Activated naive CD4-positive, alpha-beta T cell treated with anti-CD3 and anti-CD28 coated beads, Interleukin-2, amount 50 U/mL, for 16 hours (primary cell): ENCODE measurements around the gene COL1A1.

ENCODE experiments used
- DNase-seq: peaks from one replicate; pipeline ENCODE4 v3.0.0-alpha.2; 2020

The COL1A1 gene

DNA sequence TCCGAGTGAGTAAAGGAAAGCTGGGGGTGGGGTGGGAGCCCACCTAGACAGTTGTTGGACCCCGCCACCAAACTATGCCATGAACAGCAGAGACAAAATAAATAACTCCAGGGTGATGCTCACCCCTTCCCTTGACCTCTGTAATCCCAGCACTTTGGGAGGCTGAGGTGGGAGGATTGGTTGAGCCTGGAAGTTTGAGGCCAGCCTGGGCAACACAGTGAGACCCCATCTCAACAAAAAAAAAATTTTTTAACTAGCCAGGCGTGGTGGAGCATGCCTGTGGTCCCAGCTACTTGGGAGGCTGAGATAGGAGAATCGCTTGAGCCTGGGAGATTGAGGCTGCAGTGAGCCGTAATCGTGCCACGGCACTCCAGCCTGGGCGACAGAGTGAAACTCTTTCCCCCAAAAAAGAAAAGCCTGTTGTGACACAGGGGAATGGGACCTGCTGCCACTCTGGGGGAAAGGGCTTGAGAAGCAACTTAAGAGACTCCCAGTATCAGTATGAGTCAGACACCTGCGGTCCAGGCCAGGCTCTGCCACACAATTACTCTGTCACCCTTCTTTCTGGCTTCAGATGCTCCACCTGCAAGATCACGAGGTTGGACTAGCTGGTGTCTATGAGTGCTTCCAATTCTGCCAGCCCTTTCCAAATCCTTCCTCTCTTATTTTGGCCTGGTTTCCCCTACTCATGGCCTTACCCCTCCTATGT lies 30.6 kb downstream of the COL1A1 start:
- no peak for DNase-seq

DNA sequence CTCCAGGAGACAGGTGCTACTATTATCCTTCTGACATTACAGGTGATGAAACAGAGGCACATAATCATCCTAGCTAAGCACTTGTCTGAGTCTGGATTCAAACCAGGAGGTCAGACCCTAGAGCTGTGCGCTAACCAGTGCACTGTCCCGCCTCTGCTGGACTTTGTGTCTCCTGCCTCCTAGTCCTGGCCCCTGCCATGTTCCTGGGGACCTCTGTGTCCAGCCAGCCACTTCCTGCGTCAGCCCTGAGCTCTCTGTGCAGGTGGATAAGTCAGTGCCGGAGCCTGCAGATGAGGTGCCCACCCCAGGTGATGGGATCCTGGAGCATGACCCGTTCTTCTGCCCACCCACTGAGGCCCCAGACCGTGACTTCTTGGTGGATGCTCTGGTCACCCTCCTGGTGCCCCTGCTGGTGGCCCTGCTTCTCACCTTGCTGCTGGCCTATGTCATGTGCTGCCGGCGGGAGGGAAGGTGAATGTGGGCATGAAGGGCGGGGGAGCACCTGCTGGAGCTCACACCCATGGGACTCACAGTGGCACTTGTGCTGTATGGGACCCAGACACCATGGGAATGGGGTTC lies 31.5 kb downstream of the COL1A1 start:
- DNase-seq = no peak

DNA sequence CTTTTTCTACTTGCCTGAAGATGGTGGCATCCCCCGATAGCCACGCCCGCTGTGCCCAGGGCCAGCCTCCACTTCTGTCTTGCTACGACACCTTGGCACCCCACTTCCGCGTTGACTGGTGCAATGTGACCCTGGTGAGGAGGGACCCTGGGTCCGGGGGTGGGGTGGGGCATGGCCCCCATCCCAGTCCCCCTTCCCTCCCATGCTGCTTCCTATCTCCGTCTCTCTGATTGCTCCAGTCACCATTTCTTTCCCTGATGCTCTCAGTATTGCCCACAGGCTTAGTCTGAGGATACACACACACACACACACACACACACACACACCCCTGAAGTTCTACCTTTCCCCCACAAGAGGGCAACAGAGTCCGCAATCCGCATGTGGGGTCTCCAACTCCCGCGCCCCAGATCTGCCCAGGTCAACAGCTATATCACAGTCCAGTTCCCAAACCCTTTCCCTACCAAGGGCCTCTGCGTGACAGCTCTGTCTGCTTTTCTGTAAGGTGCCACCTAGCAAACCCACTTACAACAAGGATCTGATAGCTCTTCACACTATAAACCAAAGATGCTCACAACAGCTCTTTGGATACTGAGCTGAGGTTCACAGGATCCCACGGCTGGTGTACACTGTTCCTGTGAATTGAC lies 32.2 kb downstream of the COL1A1 start:
- peak; percentile 50 for DNase-seq

DNA sequence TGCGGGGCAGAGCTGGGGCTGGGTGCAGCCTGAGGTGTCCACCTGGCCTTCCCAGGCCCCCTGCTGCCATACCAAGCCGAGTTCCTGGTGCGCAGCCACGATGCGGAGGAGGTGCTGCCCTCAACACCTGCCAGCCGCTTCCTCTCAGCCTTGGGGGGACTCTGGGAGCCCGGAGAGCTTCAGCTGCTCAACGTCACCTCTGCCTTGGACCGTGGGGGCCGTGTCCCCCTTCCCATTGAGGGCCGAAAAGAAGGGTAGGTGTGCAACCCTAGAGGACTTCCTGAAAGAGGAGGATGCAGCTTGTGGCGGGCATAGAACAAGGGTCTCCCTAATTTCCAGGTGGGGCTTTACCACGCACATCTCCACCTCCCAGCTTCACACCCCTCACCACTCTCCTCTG lies 33.1 kb downstream of the COL1A1 start:
- DNase-seq = no peak

DNA sequence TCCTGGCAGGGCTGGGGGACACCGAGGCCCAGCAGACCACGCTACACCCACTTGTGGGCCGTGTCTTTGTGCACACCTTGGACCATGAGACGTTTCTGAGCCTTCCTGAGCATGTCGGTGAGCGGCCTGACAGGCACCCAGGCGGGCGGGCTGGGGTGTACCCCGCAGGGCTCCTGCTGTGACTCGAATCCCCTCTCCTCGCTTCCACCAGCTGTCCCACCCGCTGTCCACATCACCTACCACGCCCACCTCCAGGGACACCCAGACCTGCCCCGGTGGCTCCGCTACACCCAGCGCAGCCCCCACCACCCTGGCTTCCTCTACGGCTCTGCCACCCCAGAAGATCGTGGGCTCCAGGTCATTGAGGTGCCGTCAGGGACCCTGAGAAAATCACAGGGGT lies 34.1 kb downstream of the COL1A1 start:
- DNase-seq = no peak

DNA sequence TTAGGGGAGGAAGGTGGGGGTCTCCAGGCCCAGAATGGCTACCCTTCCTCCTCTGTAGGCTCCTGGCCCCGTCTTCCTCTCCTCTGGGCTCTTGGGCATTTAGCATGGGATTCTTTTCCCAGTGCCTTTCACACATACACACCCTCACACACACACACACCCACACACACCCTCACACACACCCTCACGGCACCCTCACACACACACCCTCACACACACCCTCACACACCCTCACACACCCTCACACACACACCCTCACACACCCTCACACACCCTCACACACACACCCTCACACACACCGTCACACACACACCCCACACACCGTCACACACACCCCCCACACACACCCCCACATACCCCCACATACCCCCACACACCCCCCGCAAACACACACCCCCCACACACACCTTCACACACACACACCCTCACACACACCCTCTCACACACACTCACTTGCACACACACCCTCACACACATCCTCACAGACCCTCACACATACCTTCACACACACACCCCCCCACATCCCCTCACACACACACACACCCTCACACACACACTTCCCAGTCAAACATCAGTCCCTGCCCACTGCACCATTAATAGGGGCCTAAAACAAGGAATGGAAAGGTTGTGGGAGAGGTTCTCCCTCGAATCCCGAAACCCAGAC lies 34.8 kb downstream of the COL1A1 start:
- no peak for DNase-seq

DNA sequence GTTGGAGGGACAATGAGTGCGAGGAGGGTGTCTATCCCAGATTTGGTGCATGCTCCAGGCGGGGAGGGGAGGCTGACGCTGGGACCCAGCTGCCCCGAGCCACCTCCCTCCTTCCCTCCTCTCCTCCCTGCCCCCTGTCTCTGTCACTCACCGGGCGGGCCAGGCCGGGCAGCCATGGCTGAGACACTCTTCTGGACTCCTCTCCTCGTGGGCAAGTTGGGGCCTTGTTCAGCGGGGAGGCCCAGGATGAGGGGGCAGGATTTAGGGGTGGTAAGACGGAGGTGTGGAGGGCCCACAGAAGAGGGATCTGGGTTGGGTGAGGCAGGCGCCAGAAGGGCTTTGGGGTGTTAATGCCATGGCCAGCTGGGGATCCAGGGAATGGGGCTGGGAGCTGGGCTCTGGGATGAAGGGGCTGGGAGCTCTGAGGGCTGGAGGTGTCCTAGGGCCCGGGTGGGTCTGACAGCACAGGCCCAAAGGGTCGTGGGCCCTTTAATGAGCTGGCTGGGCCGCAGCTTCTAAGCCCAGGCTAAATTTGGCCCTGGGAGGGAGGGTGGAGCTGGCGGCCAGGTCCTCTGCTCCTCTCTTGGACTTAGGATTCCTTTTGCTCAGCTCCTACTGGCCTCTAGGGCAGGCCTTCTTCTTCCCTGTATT lies 35.4 kb downstream of the COL1A1 start, which contains the start of gene SGCA:
Gene SGCA (plus strand): TSS at position 139 of the 651 bp plus-strand sequence. CDS start 36 bp downstream, at position 175.
- no peak for DNase-seq

DNA sequence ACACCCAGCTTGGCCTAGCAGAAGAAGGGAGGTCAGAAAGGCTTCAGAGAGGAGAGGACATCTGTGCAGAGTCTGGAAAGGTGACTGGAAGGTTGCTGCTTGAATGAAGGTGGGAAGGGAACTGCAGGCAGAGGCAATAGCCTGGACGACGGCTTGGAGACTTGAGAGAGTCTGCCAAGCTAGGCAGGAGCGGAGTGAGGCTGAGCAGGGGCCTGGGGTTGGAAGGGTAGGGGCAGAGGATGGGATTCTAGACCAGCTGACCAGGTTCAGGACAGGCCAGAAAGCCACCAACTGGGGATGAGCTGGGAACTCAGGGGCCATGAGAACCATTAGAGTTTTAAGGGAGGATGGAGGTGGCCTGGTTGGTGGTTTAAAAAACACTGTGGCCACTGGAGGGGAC lies 36.0 kb downstream of the COL1A1 start:
- no peak for DNase-seq

DNA sequence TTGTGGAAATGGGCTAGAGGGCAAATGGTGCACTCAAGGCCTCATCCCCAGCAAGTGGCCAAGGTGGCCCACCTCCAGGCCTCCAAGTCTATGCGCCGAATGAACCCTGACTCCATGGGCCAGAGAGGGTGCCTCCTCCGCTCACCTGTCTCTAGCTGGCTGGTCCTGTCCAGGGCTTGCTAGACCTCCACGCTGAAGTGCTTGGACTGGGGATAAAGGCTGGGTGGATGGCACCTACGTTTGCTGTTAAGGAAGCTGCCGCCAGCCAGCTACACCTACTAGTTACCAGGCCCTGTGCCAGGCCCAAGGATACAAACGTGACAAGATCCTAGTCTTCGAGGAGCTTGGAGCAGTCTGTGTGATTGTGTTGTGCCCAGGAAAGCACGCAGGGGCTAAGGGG lies 36.4 kb downstream of the COL1A1 start:
- no peak for DNase-seq

DNA sequence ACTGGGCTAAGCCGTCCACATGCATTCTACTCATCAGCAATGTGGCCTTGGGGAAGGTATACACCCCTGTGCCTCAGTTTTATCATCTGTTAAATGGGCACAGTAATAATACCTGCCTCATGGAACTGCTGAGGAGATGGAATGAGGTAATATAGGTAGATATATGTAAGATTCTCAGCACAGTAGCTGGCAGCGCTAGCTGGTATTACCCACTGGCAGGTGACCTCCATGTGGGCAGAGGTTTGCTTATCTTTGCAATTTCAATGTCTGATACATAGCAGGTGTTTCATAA lies 36.8 kb downstream of the COL1A1 start:
- no peak for DNase-seq

DNA sequence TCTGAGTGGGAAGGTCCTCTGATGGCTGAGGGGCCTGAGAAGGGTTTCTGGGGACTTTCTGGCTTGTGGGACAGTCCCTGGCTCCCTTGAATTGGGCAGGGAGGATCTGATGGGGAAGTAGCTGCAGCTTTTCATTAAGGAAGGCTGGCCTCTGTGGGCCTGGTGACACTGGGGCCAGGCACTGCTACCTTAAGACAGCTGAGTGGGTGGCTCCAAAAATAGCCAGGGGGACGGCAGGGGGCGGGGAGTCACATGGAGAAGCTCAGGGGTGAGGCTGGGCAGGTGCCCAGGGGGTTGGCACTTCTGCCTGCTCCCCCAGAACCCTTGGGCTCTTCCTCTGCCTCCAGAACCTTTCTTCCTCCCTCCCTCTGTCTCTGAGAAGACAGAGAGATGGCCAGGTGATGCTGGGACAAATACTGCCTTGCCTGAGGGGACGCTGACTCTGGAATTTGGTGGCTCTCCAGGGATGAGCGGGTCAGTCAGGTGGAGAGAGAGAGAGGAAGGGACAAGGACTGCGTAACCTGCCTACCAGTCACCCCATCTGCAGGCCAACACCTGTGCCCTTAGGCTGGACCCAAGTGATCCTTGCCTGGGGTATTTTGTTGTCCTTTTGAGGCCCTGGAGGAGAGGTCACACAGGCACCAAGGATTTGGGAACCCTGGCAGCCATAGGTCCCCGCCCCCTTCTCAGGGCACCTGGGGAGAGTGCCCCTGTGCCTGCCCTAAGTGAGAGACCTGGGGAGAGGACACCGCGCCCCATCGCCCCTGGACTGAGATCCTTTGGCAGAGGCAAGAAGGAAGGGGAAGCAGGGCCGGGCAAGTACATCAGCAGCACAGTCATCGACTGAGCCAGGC lies 37.4 kb downstream of the COL1A1 start:
- no peak for DNase-seq

DNA sequence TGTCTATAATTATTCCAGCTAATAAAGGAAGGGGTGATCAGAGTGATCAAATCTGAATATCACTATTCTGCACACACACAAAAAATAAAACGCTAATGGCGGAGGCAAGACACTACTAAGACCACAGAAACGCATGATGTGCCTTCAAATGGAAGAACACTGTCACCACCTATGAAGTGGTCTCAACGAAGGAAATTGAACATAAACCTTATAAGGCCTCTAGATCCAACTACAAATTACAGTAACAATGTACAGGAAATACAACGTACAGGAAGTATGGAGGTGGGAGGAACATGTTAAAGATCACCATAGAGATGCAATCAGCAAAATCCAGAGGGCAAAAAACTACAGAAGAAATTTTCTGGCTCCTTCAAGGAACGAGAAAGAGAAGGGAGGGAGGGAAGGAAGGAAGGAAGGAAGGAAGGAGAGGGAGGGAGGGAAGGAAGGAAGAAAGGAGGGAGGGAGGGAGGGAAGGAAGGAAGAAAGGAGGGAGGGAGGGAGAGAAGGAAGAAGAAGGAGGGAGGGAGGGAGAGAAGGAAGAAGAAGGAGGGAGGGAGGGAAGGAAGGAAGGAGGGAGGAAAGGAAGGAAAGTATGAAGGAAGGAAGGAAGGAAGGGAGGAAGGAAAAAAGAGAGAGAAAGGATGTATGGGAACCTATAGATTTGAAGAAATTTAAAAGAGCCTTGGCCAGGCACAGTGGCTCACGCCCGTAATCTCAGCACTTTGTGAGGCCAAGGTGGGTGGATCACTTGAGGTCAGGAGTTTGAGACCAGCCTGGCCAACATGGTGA lies 38.8 kb downstream of the COL1A1 start:
- no peak for DNase-seq

DNA sequence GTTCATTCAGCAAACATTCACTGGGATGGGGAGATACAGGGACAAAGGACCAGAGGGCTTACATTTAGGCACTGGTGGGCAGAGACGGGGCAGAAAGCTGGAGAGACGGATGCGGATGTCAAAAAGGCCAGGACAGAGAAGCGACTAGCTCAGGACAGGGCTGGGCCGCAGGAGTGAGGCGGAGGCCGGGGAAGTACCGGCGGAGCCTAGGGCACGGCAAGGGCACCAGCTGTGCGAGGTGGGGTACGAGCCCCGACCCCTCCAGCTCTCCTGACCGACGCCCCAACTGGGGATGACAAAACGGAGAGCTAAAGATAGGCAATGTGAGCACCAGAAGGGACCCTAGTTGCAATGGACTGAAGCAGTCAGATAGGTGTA lies 39.5 kb downstream of the COL1A1 start:
- no peak for DNase-seq

DNA sequence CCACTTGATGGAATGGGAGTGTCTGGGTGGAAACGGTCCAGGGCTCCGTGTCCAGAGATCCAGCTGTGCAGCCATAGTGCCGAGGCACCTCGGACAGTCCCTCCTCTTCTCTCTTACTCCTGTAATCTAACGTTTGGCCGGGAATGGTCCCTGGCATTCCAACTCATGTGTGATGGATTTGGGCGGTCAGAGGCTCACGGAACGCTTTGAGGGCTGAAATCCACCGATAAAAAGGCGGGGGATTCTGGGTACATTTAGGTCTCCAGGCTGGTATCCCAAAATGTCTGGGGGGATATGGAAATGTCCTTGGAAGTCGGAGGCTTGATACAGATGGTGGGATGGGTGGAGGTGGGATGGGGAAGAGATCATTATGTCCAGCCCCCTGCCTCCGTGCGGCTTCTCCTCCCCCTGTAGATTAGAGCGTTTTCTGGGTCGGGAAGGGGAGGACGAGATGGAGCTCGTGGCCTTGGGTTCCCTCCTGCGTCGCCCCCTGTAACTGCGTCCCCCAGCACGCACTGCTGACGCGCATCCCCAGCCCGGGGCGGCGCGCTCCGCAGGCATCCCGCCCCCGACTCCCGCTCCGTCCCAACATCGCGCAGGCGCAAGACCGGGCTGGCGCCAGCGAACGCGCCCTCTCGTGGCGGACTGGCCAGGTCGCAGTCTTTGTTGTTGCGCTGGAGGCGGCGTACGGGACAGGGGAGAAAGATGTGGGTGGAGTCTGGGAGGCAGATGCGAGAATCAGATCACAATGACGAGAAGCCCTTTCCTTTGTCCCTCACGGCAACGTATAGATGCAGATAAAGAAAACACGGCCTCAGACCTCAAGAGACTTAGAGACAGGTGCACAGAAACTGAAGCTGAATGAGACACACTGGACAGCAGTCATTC lies 40.2 kb downstream of the COL1A1 start:
- peak; percentile 95 for DNase-seq

DNA sequence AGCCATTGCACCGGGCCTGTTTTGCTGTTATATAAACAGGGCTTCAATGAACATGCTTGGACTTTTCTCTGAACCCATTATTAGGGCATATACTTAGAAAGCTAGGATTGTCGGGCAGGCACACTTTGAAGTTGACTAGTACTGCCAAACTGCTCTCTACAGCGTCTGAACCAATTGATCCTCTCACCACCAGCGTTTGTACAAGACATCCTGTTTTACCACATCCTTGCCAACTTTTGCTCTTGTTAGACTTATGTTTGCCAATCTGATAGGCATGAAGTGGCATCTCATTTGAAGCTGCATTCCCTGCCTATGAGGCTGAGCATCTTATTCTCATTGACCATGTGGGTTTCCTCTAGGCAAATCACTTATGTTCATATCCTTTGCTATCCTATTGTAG lies 43.5 kb downstream of the COL1A1 start:
- no peak for DNase-seq

DNA sequence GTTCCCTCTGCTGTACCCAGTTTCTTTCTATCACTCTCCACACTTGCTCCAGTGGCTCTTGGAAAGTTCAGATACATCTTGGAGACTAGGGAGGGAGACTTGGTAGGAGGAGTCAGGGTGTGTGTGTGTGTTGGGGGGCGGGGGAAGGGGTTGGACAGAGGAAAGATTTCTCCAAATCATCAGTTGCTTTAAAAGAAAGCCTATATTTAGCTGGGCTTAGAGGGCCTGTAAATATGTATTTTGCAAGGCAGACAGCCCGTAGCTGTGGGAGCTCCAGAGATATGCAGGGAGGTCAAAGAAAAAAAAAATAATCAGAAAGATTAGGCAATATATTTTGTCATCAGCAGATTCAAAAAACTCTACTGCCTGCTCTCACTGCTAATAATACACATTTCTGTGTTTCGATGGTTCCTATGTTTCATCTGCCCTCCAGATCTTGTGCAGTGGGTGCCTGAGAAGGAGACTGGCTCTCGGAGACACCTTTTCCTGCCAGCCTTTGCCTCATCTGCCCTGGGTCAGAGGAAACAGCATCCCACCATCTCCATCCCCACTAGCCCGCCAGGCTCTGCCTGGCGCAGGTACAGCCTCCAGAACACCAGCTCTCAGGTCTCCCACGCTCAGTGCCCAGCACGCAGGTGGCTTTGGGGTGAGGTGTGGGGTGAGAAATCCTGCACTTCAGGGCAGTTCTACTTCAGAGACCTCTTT lies 46.2 kb downstream of the COL1A1 start:
- DNase-seq = no peak

DNA sequence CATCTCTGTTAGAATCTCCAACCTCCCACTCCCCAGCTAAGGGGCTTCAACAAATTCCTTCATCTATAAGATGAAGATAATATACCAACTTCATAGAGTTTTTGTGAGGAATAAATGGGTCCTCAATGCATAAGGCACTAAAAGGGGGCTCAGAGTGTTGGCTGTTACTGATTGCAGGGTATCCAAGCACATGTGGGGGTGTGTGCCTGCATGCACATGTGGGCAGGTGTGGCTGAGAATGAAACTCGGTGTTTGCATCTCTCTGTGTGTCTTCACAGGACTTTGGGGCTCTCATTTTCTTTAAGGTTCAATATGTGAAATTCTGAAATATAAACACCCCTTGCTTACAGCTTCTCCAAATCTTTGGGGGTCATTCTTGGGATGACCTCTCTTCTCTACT lies 46.8 kb downstream of the COL1A1 start:
- DNase-seq = no peak

DNA sequence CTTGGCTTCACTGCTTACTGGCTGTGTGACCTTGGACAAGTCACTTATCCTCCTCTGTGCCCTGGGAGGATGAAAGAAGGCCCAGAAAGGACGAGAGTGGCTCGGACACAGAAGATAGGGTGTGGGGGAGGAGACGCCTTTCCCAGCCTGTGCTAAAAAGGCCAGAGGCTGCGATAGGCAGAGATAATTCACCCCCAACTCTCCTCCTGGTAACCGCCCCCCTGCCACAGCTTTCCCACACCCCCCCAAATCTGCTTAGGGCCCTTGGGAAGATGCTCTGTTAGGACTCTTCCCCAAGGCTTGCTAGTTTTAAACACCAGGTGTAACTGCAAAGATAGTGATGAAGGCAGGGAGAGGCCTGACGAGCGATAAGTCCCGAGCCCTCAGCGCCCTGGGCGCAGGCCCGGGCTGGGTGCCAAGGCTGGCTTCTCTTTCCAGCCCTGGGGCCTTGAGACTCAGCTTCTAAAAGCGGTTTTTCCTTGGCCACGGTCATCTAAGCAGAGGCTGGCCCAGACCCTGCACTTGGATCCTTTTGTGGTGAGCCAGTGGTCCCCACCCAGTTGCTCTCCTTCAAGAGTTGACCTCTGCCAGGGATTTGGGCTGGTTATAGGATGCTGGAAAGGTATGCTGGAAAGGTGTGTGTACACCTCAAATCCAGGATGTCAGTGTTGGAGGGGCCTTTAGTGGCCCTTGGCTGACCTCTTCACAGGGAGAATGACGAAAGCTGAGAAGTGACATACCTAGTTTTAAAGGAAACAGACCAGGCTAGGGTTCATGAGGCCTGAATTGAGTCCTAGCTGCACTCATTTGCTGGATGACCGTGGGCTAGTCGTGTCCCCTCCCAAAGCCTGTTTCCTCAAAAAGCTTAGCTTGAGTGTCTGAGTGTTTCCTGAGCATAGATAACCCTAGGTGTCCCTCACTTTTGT lies 47.5 kb downstream of the COL1A1 start:
- DNase-seq = no peak

DNA sequence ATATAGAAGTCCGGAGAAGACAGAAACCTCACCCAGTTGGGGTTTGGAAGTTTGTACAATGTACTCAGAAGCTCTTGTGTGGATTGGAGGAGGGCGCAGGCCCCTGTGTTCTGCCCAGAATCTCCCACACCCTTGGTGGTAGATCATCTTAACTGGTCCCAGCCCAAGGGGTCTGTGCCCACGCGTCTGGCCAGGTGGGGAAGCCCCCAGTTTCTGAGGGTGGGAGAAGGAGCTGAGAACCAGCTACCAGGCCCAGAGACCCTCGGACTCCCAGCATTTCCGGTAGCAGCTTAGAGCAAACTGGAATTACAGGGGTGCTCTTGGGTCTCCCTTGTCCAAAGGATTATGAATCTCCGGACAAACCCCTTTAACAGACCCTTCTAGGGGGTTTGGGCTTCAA lies 48.7 kb downstream of the COL1A1 start:
- no peak for DNase-seq
